SIG-M5 treated with dmso at 0.1 percent for 504 hours (cell line): ENCODE data around the gene TSEN15.

Experiments used
- DNase-seq: peaks from one replicate; lab custom pipeline; 2025; ENCODE audit not compliant: unreplicated experiment; lab: John Stamatoyannopoulos, UW

The TSEN15 gene

GRCh38 chr1:184051485-184052193, at the start of gene TSEN15:
Gene TSEN15 (plus strand): TSS chr1:184051730. CDS start chr1:184051756, 26 bp downstream.
- DNase-seq = peak; percentile 86

GRCh38 chr1:184002071-184002470, 49.5 kb upstream of the TSEN15 start:
- no peak for DNase-seq

GRCh38 chr1:184004935-184005334, 46.6 kb upstream of the TSEN15 start:
- no peak for DNase-seq

GRCh38 chr1:184005506-184005905, 46.0 kb upstream of the TSEN15 start:
- no peak for DNase-seq

- DNase-seq = no peak
Measured at GRCh38 chr1:184010788-184011187, 40.7 kb upstream of the TSEN15 start.

- DNase-seq = no peak
Measured at GRCh38 chr1:184012187-184012586, 39.3 kb upstream of the TSEN15 start.

- no peak for DNase-seq
Measured at GRCh38 chr1:184014271-184014670, 37.3 kb upstream of the TSEN15 start.

- no peak for DNase-seq
Measured at GRCh38 chr1:184016169-184016568, 35.4 kb upstream of the TSEN15 start.

GRCh38 chr1:184017306-184017705, 34.2 kb upstream of the TSEN15 start:
- DNase-seq = peak; percentile 62

GRCh38 chr1:184018622-184019021, 32.9 kb upstream of the TSEN15 start:
- no peak for DNase-seq

- no peak for DNase-seq
Measured at GRCh38 chr1:184019069-184019468, 32.5 kb upstream of the TSEN15 start.

GRCh38 chr1:184019506-184019905, 32.0 kb upstream of the TSEN15 start:
- no peak for DNase-seq

GRCh38 chr1:184020328-184020727, 31.2 kb upstream of the TSEN15 start:
- no peak for DNase-seq

GRCh38 chr1:184020855-184021254, 30.7 kb upstream of the TSEN15 start:
- DNase-seq = no peak

- no peak for DNase-seq
Measured at GRCh38 chr1:184021728-184022127, 29.8 kb upstream of the TSEN15 start.

- no peak for DNase-seq
Measured at GRCh38 chr1:184022668-184023067, 28.9 kb upstream of the TSEN15 start.

- DNase-seq = no peak
Measured at GRCh38 chr1:184023171-184023570, 28.4 kb upstream of the TSEN15 start.

GRCh38 chr1:184025242-184025675, 26.3 kb upstream of the TSEN15 start:
- no peak for DNase-seq

GRCh38 chr1:184027826-184028695, 23.5 kb upstream of the TSEN15 start:
- DNase-seq = no peak

- no peak for DNase-seq
Measured at GRCh38 chr1:184028854-184029623, 22.5 kb upstream of the TSEN15 start.

- DNase-seq = no peak
Measured at GRCh38 chr1:184030433-184031091, 21.0 kb upstream of the TSEN15 start.
